ENCODE data around the gene C2CD3. TPM values are rescaled to one million over a fixed set of nuclear protein-coding genes. Genes with fewer than 3 reads are reported as not detected.

C2CD3 gene
- total RNA-seq, 1 experiment from 2014 or later: 18.7 TPM

DNA sequence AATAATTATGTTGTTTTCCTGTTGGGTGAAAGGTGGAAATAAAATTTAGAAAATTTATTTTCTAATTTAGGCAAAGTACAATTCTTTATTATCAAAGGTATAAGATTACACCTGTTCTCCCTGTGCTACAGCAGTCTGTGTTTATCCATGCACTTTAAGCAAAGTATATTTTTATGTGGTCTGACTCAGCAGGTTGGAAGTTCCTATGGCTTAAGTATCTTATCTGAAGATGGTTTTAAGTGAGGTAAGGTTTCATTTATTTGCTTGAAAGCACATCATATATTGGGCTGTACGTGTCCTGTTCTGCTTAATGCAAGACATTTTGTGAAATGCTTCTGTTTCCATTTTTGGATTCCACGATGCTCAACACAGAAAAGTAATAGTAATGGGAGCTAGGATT is 14.9 kb upstream of the C2CD3 start (continued):
- TF ChIP-seq, protein P1, sequence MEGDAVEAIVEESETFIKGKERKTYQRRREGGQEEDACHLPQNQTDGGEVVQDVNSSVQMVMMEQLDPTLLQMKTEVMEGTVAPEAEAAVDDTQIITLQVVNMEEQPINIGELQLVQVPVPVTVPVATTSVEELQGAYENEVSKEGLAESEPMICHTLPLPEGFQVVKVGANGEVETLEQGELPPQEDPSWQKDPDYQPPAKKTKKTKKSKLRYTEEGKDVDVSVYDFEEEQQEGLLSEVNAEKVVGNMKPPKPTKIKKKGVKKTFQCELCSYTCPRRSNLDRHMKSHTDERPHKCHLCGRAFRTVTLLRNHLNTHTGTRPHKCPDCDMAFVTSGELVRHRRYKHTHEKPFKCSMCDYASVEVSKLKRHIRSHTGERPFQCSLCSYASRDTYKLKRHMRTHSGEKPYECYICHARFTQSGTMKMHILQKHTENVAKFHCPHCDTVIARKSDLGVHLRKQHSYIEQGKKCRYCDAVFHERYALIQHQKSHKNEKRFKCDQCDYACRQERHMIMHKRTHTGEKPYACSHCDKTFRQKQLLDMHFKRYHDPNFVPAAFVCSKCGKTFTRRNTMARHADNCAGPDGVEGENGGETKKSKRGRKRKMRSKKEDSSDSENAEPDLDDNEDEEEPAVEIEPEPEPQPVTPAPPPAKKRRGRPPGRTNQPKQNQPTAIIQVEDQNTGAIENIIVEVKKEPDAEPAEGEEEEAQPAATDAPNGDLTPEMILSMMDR (IDR thresholded peaks at IDR 0.05): no peak
- no peak for TF ChIP-seq ZNF232 (CRISPR knock-in tag; IDR thresholded peaks at IDR 0.05)
- TF ChIP-seq MXD4 (CRISPR knock-in tag; IDR thresholded peaks at IDR 0.05; ENCODE audit: borderline replicate concordance): no peak
- TF ChIP-seq, protein P2, sequence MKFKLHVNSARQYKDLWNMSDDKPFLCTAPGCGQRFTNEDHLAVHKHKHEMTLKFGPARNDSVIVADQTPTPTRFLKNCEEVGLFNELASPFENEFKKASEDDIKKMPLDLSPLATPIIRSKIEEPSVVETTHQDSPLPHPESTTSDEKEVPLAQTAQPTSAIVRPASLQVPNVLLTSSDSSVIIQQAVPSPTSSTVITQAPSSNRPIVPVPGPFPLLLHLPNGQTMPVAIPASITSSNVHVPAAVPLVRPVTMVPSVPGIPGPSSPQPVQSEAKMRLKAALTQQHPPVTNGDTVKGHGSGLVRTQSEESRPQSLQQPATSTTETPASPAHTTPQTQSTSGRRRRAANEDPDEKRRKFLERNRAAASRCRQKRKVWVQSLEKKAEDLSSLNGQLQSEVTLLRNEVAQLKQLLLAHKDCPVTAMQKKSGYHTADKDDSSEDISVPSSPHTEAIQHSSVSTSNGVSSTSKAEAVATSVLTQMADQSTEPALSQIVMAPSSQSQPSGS (CRISPR knock-in tag; IDR thresholded peaks at IDR 0.05; ENCODE audit: borderline replicate concordance, low read depth): no peak
- TF ChIP-seq FOXK1 (CRISPR knock-in tag; IDR thresholded peaks at IDR 0.05): no peak
- no peak for TF ChIP-seq NR3C1 (CRISPR knock-in tag; conservative IDR thresholded peaks at IDR 0.05; ENCODE audit: low read depth)
- TF ChIP-seq, protein P3, sequence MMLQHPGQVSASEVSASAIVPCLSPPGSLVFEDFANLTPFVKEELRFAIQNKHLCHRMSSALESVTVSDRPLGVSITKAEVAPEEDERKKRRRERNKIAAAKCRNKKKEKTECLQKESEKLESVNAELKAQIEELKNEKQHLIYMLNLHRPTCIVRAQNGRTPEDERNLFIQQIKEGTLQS (CRISPR knock-in tag; conservative IDR thresholded peaks at IDR 0.05): no peak
- TF ChIP-seq, protein P4, sequence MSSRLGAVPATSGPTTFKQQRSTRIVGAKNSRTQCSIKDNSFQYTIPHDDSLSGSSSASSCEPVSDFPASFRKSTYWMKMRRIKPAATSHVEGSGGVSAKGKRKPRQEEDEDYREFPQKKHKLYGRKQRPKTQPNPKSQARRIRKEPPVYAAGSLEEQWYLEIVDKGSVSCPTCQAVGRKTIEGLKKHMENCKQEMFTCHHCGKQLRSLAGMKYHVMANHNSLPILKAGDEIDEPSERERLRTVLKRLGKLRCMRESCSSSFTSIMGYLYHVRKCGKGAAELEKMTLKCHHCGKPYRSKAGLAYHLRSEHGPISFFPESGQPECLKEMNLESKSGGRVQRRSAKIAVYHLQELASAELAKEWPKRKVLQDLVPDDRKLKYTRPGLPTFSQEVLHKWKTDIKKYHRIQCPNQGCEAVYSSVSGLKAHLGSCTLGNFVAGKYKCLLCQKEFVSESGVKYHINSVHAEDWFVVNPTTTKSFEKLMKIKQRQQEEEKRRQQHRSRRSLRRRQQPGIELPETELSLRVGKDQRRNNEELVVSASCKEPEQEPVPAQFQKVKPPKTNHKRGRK (CRISPR knock-in tag; IDR thresholded peaks at IDR 0.05; ENCODE audit: borderline replicate concordance): no peak
- no peak for TF ChIP-seq HMGA2 (CRISPR knock-in tag; IDR thresholded peaks at IDR 0.05)

DNA sequence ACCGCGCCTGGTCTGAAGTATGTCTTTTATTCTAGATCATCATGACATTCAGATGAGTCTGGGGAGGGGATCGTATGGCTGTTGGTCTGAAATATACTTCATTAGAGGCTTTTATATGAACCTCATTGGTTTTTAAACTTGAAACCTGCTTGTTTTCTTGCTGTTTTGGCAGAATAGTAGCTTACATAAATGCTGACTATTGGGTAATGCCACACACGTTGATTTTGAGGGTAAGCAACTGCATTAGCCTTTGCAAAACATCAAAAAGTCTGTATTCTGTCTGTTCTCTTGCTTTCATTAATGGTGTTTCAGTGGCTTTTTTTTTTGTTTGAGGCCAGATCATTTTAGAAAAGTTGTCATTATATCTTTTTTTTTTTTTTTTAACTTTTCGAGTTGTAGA is 14.5 kb upstream of the C2CD3 start:
- ATAC-seq: no peak
- peaks cover 11% of the 10 kb centered on the region for H3K36me3 Mint-ChIP-seq
- H3K27me3 Mint-ChIP-seq (ENCODE audit: low read depth): no peaks in the 10 kb centered on the region
- no peak for TF ChIP-seq PRRX2 (CRISPR knock-in tag; IDR thresholded peaks at IDR 0.05)
- TF ChIP-seq, protein P5, sequence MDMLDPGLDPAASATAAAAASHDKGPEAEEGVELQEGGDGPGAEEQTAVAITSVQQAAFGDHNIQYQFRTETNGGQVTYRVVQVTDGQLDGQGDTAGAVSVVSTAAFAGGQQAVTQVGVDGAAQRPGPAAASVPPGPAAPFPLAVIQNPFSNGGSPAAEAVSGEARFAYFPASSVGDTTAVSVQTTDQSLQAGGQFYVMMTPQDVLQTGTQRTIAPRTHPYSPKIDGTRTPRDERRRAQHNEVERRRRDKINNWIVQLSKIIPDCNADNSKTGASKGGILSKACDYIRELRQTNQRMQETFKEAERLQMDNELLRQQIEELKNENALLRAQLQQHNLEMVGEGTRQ (CRISPR knock-in tag; IDR thresholded peaks at IDR 0.05): no peak
- TF ChIP-seq, protein P1 (IDR thresholded peaks at IDR 0.05): no peak
- TF ChIP-seq, protein P6, sequence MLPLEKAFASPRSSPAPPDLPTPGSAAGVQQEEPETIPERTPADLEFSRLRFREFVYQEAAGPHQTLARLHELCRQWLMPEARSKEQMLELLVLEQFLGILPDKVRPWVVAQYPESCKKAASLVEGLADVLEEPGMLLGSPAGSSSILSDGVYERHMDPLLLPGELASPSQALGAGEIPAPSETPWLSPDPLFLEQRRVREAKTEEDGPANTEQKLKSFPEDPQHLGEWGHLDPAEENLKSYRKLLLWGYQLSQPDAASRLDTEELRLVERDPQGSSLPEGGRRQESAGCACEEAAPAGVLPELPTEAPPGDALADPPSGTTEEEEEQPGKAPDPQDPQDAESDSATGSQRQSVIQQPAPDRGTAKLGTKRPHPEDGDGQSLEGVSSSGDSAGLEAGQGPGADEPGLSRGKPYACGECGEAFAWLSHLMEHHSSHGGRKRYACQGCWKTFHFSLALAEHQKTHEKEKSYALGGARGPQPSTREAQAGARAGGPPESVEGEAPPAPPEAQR (CRISPR knock-in tag; IDR thresholded peaks at IDR 0.05): no peak
- no peak for TF ChIP-seq EMX1 (CRISPR knock-in tag; IDR thresholded peaks at IDR 0.05)
- TF ChIP-seq, protein P7, sequence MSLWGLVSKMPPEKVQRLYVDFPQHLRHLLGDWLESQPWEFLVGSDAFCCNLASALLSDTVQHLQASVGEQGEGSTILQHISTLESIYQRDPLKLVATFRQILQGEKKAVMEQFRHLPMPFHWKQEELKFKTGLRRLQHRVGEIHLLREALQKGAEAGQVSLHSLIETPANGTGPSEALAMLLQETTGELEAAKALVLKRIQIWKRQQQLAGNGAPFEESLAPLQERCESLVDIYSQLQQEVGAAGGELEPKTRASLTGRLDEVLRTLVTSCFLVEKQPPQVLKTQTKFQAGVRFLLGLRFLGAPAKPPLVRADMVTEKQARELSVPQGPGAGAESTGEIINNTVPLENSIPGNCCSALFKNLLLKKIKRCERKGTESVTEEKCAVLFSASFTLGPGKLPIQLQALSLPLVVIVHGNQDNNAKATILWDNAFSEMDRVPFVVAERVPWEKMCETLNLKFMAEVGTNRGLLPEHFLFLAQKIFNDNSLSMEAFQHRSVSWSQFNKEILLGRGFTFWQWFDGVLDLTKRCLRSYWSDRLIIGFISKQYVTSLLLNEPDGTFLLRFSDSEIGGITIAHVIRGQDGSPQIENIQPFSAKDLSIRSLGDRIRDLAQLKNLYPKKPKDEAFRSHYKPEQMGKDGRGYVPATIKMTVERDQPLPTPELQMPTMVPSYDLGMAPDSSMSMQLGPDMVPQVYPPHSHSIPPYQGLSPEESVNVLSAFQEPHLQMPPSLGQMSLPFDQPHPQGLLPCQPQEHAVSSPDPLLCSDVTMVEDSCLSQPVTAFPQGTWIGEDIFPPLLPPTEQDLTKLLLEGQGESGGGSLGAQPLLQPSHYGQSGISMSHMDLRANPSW (CRISPR knock-in tag; conservative IDR thresholded peaks at IDR 0.05; ENCODE audit: low read depth): no peak
- no peak for TF ChIP-seq CBFB (CRISPR knock-in tag; IDR thresholded peaks at IDR 0.05; ENCODE audit: low read depth)
- TF ChIP-seq SMAD3 (CRISPR knock-in tag; IDR thresholded peaks at IDR 0.05; ENCODE audit: borderline replicate concordance): no peak
- TF ChIP-seq TEAD4 (CRISPR knock-in tag; IDR thresholded peaks at IDR 0.05): no peak
- TF ChIP-seq ZBTB21 (CRISPR knock-in tag; IDR thresholded peaks at IDR 0.05; ENCODE audit: borderline replicate concordance): no peak
- TF ChIP-seq ESRRA (CRISPR knock-in tag; IDR thresholded peaks at IDR 0.05; ENCODE audit: borderline replicate concordance): no peak
- TF ChIP-seq, protein P8, sequence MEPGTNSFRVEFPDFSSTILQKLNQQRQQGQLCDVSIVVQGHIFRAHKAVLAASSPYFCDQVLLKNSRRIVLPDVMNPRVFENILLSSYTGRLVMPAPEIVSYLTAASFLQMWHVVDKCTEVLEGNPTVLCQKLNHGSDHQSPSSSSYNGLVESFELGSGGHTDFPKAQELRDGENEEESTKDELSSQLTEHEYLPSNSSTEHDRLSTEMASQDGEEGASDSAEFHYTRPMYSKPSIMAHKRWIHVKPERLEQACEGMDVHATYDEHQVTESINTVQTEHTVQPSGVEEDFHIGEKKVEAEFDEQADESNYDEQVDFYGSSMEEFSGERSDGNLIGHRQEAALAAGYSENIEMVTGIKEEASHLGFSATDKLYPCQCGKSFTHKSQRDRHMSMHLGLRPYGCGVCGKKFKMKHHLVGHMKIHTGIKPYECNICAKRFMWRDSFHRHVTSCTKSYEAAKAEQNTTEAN (CRISPR knock-in tag; IDR thresholded peaks at IDR 0.05): no peak
- TF ChIP-seq FOXJ3 (CRISPR knock-in tag; IDR thresholded peaks at IDR 0.05; ENCODE audit: borderline replicate concordance): no peak
- no peak for TF ChIP-seq ZNF263 (CRISPR knock-in tag; IDR thresholded peaks at IDR 0.05; ENCODE audit: low read depth)
- no peak for TF ChIP-seq GRHL2 (CRISPR knock-in tag; IDR thresholded peaks at IDR 0.05; ENCODE audit: insufficient replicate concordance, severe bottlenecking)
- H3K4me3 Mint-ChIP-seq: no peak overlapping the region
- DNase-seq (ENCODE audit: low spot score): no peak
- H3K27ac Mint-ChIP-seq: no peak overlapping the region
- CTCF ChIA-PET: no interaction called here
- POLR2A ChIA-PET: no interaction called here
- H3K9me3 Mint-ChIP-seq: peaks cover 9% of the 10 kb centered on the region
- H3K4me1 Mint-ChIP-seq: no peaks in the 10 kb centered on the region

All from WTC11 (cell line).